HG03108 (cell line): Measurements from ENCODE around the gene CTDSP1.

Experiments
- ATAC-seq: cut with Tn5 transposase; IDR thresholded peaks from one replicate; pipeline ENCODE4 v1.9.1; 2021; ENCODE audit warnings: moderate library complexity; ENCODE audit not compliant: unreplicated experiment

CTDSP1 gene

GRCh38 chr2:218382785-218383184, 16.9 kb upstream of the CTDSP1 start:
- no peak for ATAC-seq

- no peak for ATAC-seq
Observed at GRCh38 chr2:218383892-218384519, 15.7 kb upstream of the CTDSP1 start.

- ATAC-seq, result no peak
Observed at GRCh38 chr2:218384975-218385374, 14.7 kb upstream of the CTDSP1 start.

GRCh38 chr2:218386505-218387368, 12.9 kb upstream of the CTDSP1 start:
- ATAC-seq, result no peak

- no peak for ATAC-seq
Observed at GRCh38 chr2:218387369-218388194, 12.1 kb upstream of the CTDSP1 start.

- no peak for ATAC-seq
Observed at GRCh38 chr2:218389333-218390150, 10.1 kb upstream of the CTDSP1 start.

- no peak for ATAC-seq
Observed at GRCh38 chr2:218391202-218391601, 8.5 kb upstream of the CTDSP1 start.

- no peak for ATAC-seq
Observed at GRCh38 chr2:218392459-218392858, 7.2 kb upstream of the CTDSP1 start.

- no peak for ATAC-seq
Observed at GRCh38 chr2:218392891-218393462, 6.7 kb upstream of the CTDSP1 start.

GRCh38 chr2:218393750-218394290, 5.8 kb upstream of the CTDSP1 start:
- ATAC-seq, result no peak

- ATAC-seq, result no peak
Observed at GRCh38 chr2:218394298-218395089, 5.2 kb upstream of the CTDSP1 start.

- ATAC-seq, result no peak
Observed at GRCh38 chr2:218395090-218395444, 4.6 kb upstream of the CTDSP1 start.

GRCh38 chr2:218395456-218395825, 4.2 kb upstream of the CTDSP1 start:
- no peak for ATAC-seq

- ATAC-seq, result peak; percentile 41
Observed at GRCh38 chr2:218395826-218396687, 3.6 kb upstream of the CTDSP1 start.

- no peak for ATAC-seq
Observed at GRCh38 chr2:218396688-218397462, 2.8 kb upstream of the CTDSP1 start.

GRCh38 chr2:218397463-218397819, 2.2 kb upstream of the CTDSP1 start:
- ATAC-seq, result no peak

GRCh38 chr2:218397820-218398436, 1.7 kb upstream of the CTDSP1 start:
- ATAC-seq, result peak; percentile 22
